Middle frontal gyrus (tissue), 1 donor: ENCODE data around the gene SLC9A6.
"Not testable (repeated sequence)": the region's sequence is repeated elsewhere in the genome, so short reads cannot be mapped to it uniquely, and the experiment has no call there.

ENCODE experiments used
- DNase-seq: peaks from one replicate; pipeline ENCODE4 v3.0.0-alpha.2; 2015; ENCODE audit warnings: low spot score; ENCODE audit errors: extremely low spot score

Gene SLC9A6

GRCh38 chrX:136063340-136064079 lies 78.3 kb downstream of the SLC9A6 start:
- no peak for DNase-seq

GRCh38 chrX:136064661-136065043 lies 79.4 kb downstream of the SLC9A6 start:
- DNase-seq: no peak

- DNase-seq: no peak
Measured at GRCh38 chrX:136065044-136065671, 79.9 kb downstream of the SLC9A6 start.

GRCh38 chrX:136067097-136067496 lies 81.9 kb downstream of the SLC9A6 start:
- no peak for DNase-seq

GRCh38 chrX:136067966-136068365 lies 82.7 kb downstream of the SLC9A6 start:
- no peak for DNase-seq

GRCh38 chrX:136076942-136077341 lies 91.7 kb downstream of the SLC9A6 start:
- no peak for DNase-seq

GRCh38 chrX:136080766-136081165 lies 95.5 kb downstream of the SLC9A6 start:
- no peak for DNase-seq

GRCh38 chrX:136086521-136086920 lies 101.3 kb downstream of the SLC9A6 start:
- DNase-seq: no peak

GRCh38 chrX:136091898-136092297 lies 106.7 kb downstream of the SLC9A6 start:
- DNase-seq: not testable (repeated sequence)

- DNase-seq: no peak
Measured at GRCh38 chrX:136094962-136095361, 109.7 kb downstream of the SLC9A6 start.
